GM12878 (cell line): ENCODE results near the gene PCDHGA8. TPM values are rescaled to one million over a fixed set of nuclear protein-coding genes. Genes with fewer than 3 reads are reported as not detected.

ENCODE experiments used
- ATAC-seq: fragments of 200-7000 bp; cut with Tn5 transposase; 3 replicates; pipeline ENCODE4 v1.9.1; 2020; ENCODE audit warnings: mild to moderate bottlenecking, moderate library complexity
- BruUV-seq: library from RNA; stranded (reverse); fragments of 400-500 nt; replicated peaks from 2 replicates; lab custom pipeline; 2021; lab: Mats Ljungman, UMichigan
- CTCF ChIA-PET: fragments of 300-600 bp; sonication (Branson Sonifier 250); formaldehyde crosslinking; extraction: SDS; loops from one replicate; lab custom pipeline; 2021; ENCODE audit warnings: inconsistent platforms; lab: Yijun Ruan, JAX
- POLR2A ChIA-PET: fragments of 350-600 bp; formaldehyde crosslinking; extraction: SDS; loops from one replicate; lab custom pipeline; 2021; ENCODE audit warnings: inconsistent platforms; lab: Charles Lee
- RAD21 ChIA-PET: fragments of 300-600 bp; sonication (Branson Sonifier 250); formaldehyde crosslinking; loops from one replicate; lab custom pipeline; 2023; ENCODE audit warnings: antibody characterized with exemption; ENCODE audit not compliant: unreplicated experiment; lab: Charles Lee
- SMC1A ChIA-PET: fragments of 300-600 bp; sonication (Branson Sonifier 250); formaldehyde crosslinking; loops from one replicate; lab custom pipeline; 2023; ENCODE audit not compliant: unreplicated experiment, uncharacterized antibody; lab: Charles Lee
- DNase-seq: peaks from one replicate; pipeline ENCODE4 v3.0.0-alpha.2; 2011; ENCODE audit warnings: low read depth, low spot score
- FAIRE-seq: peaks from 3 replicates; lab custom pipeline; 2011; peaks lifted over from hg19 to GRCh38; lab: Jason Lieb, UNC
- H2AFZ ChIP-seq: 2 replicates; pipeline ENCODE4 v1.6.0; 2011; ENCODE audit warnings: low read depth, low read length, control low read depth; ENCODE audit not compliant: control insufficient read depth
- H3K27ac ChIP-seq: 2 replicates; pipeline ENCODE4 v1.5.1; 2011; ENCODE audit warnings: control low read depth; ENCODE audit not compliant: control insufficient read depth, insufficient read depth
- H3K27me3 ChIP-seq, 2 experiments: replicated peaks in 1 of 2; 2 replicates each; pipeline versions ENCODE4 v1.6.0 to v1.6.1; 2011; ENCODE audit warnings: low read length in 1 of 2; ENCODE audit not compliant: control insufficient read depth in 2 of 2, insufficient read depth in 2 of 2
- H3K36me3 ChIP-seq, 2 experiments: 2 replicates each; pipeline ENCODE4 v1.5.1; 2011; ENCODE audit warnings: low read length in 1 of 2; ENCODE audit not compliant: control insufficient read depth in 2 of 2, insufficient read depth in 2 of 2
- H3K4me1 ChIP-seq: 2 replicates; pipeline ENCODE4 v1.6.1; 2011; ENCODE audit warnings: mild to moderate bottlenecking, low read length, moderate library complexity, mixed read lengths; ENCODE audit not compliant: control insufficient read depth, insufficient read depth
- H3K4me2 ChIP-seq: 2 replicates; pipeline ENCODE4 v1.6.0; 2011; ENCODE audit warnings: control low read depth; ENCODE audit not compliant: control insufficient read depth, insufficient read depth
- H3K4me3 ChIP-seq: fragments of 200-600 bp; sonication (generic); 2 replicates; pipeline ENCODE4 v1.5.1; 2016
- H3K79me2 ChIP-seq: 2 replicates; pipeline ENCODE4 v1.6.0; 2011; ENCODE audit warnings: low read length; ENCODE audit not compliant: control insufficient read depth, insufficient read depth
- H3K9ac ChIP-seq: 2 replicates; pipeline ENCODE4 v1.8.0; 2011; ENCODE audit warnings: low read length, control low read depth, mixed read lengths; ENCODE audit not compliant: control insufficient read depth, insufficient read depth
- H3K9me3 ChIP-seq: replicated peaks from 3 replicates; pipeline ENCODE4 v1.5.1; 2011; ENCODE audit warnings: mild to moderate bottlenecking, low read length; ENCODE audit not compliant: control insufficient read depth, insufficient read depth
- H4K20me1 ChIP-seq: 2 replicates; pipeline ENCODE4 v1.6.0; 2011; ENCODE audit not compliant: control insufficient read depth, insufficient read depth
- BHLHE40 ChIP-seq, 2 experiments: fragments of 450-650 bp in 1 of 2; IDR thresholded peaks; 2 replicates each; pipeline ENCODE4 v1.6.1; 2011 to 2017; ENCODE audit warnings: low read depth in 2 of 2, borderline replicate concordance in 1 of 2, improper control_type of control experiment in 1 of 2, low read length in 1 of 2, mild to moderate bottlenecking in 1 of 2
- CUX1 ChIP-seq: IDR thresholded peaks from 2 replicates; pipeline ENCODE4 v1.6.1; 2012; ENCODE audit warnings: improper control_type of control experiment, low read depth, low read length; ENCODE audit not compliant: insufficient replicate concordance
- FOS ChIP-seq: IDR thresholded peaks from 3 replicates; pipeline ENCODE4 v1.6.1; 2011; ENCODE audit warnings: borderline replicate concordance; ENCODE audit not compliant: insufficient read length; ENCODE audit errors: extremely low read depth
- LARP7 ChIP-seq: fragments of 450-650 bp; IDR thresholded peaks from 2 replicates; pipeline ENCODE4 v1.6.1; 2017; ENCODE audit warnings: mild to moderate bottlenecking
- MAX ChIP-seq: IDR thresholded peaks from 2 replicates; pipeline ENCODE4 v1.6.1; 2012; ENCODE audit warnings: low read depth, low read length, improper control_type of control experiment
- MTA2 ChIP-seq: fragments of 450-650 bp; IDR thresholded peaks from 2 replicates; pipeline ENCODE4 v1.6.1; 2016; ENCODE audit warnings: low read depth, mild to moderate bottlenecking, moderate library complexity
- NFYA ChIP-seq: IDR thresholded peaks from 2 replicates; pipeline ENCODE4 v1.6.1; 2011; ENCODE audit warnings: low read depth, mild to moderate bottlenecking, low read length, improper control_type of control experiment, borderline replicate concordance
- PAX8 ChIP-seq: fragments of 450-650 bp; IDR thresholded peaks from 2 replicates; pipeline ENCODE4 v1.6.1; 2017; ENCODE audit warnings: mild to moderate bottlenecking, moderate library complexity
- SIN3A ChIP-seq: IDR thresholded peaks from 2 replicates; pipeline ENCODE4 v1.6.1; 2012; ENCODE audit warnings: low read depth, low read length, improper control_type of control experiment
- SPI1 ChIP-seq: IDR thresholded peaks from 2 replicates; pipeline ENCODE4 v1.6.1; 2011; ENCODE audit warnings: low read depth, mild to moderate bottlenecking, low read length, moderate library complexity, borderline replicate concordance; ENCODE audit not compliant: insufficient read depth
- TCF7 ChIP-seq: IDR thresholded peaks from 2 replicates; pipeline ENCODE4 v1.6.1; 2014; ENCODE audit warnings: antibody characterized with exemption, borderline replicate concordance
- ZBED1 ChIP-seq: IDR thresholded peaks from 2 replicates; pipeline ENCODE4 v1.6.1; 2016; ENCODE audit warnings: borderline replicate concordance
- WGBS: methylation state at CpG from one replicate; pipeline ENCODE4 v1.1.6; 2016; ENCODE audit warnings: low lambda C conversion rate; ENCODE audit not compliant: insufficient replicate concordance, insufficient coverage; ENCODE audit errors: missing lambda C conversion rate; 5-methylcytosine and 5-hydroxymethylcytosine counted together
- in situ Hi-C: fragments of 300-500 bp; cut with MboI; formaldehyde crosslinking; loops from 9 replicates; pipeline ENCODE4 v1.14.3; 2018; ENCODE audit warnings: mixed read lengths
- intact Hi-C: fragments of 100-400 bp; cut with micrococcal nuclease; formaldehyde crosslinking; loops from one replicate; pipeline ENCODE4 v1.14.2; 2022; ENCODE audit not compliant: unreplicated experiment
- polyA plus RNA-seq, 11 experiments: library from polyadenylated mRNA; depleted of rRNA in 4 of 11; unstranded in 6 of 11; stranded (reverse) in 5 of 11; fragments of >200 nt; fragmentation: Nextera tagmentation in 4 of 11; fragmentation: Illumina TruSeq in 1 of 11; extraction: Ambion mirVana in 4 of 11; extraction: Trizol in 1 of 11; gene quantifications; 1 replicate in 1 of 11; 2 replicates in 10 of 11; pipeline versions ENCODE4 v1.2.1 to v1.2.3, GENCODE V29; 2011 to 2016; ENCODE audit warnings: inconsistent platforms in 2 of 11, missing spikeins in 2 of 11, low read depth in 1 of 11
- total RNA-seq, 4 experiments: library from RNA; depleted of rRNA in 3 of 4; stranded (reverse); fragments of >200 nt in 3 of 4; fragmentation: Illumina TruSeq in 1 of 4; extraction: Trizol in 1 of 4; gene quantifications; 2 replicates each; pipeline versions ENCODE4 v1.2.1 to v1.2.3, GENCODE V29; 2013 to 2021
- TF ChIP-seq, protein P1 (sequence below): IDR thresholded peaks from 2 replicates; pipeline ENCODE4 v1.6.1; 2011; ENCODE audit warnings: low read depth, mild to moderate bottlenecking, low read length, moderate library complexity, borderline replicate concordance; ENCODE audit errors: extremely low read depth
- TF ChIP-seq, protein P2 (sequence below), 3 experiments: IDR thresholded peaks in 2 of 3; conservative IDR thresholded peaks in 1 of 3; 2 replicates each; pipeline ENCODE4 v1.5.1; 2011; ENCODE audit warnings: low read depth in 3 of 3, low read length in 3 of 3, mild to moderate bottlenecking in 3 of 3, control low read depth in 2 of 3, moderate library complexity in 2 of 3, inconsistent platforms in 1 of 3, mixed read lengths in 1 of 3; ENCODE audit not compliant: control insufficient read depth in 2 of 3, insufficient read depth in 1 of 3; ENCODE audit errors: extremely low read depth in 1 of 3

PCDHGA8 gene
- total and polyA plus RNA-seq, 10 of the 15 experiments (the other 5 are each of a cell fraction or from before 2014, with no cell fraction given) = 0.01 to 0.04 TPM; not detected in 8

GRCh38 chr5:141440341-141440740, 47.9 kb downstream of the PCDHGA8 start:
- ChIA-PET POLR2A (no interaction called here), SMC1A (no interaction called here), CTCF (interaction anchor here (3.0 kb wide), 1 partner anchor 10 kb away, joined by 13 read pairs; the partner anchor contains the start of gene PCDHGA12), RAD21 (no interaction called here)
- ATAC-seq (no peak), DNase-seq (no peak), FAIRE-seq (no peak)
- Histone ChIP-seq H3K27me3 (no peaks in the 10 kb centered on the region), H3K79me2 (no peaks in the 10 kb centered on the region), H3K27ac (no peak overlapping the region), H3K4me1 (no peaks in the 10 kb centered on the region), H3K36me3 (no peaks in the 10 kb centered on the region), H3K9me3 (no peaks in the 10 kb centered on the region; the same call in 2 of the 3 replicates), H2AFZ (no peak overlapping the region), H4K20me1 (no peaks in the 10 kb centered on the region), H3K4me3 (no peak overlapping the region), H3K4me2 (no peak overlapping the region), H3K9ac (no peak overlapping the region)
- 86% methylated on average over 9 of the region's 9 CpGs for WGBS
- intact Hi-C loops (no loop called here), in situ Hi-C loops (no loop called here)
- TF ChIP-seq MTA2 (no peak), SIN3A (no peak), BHLHE40 (IDR thresholded peaks at IDR 0.05; ENCODE audit: borderline replicate concordance in 1 of 2, low read depth in 2 of 2, low read length in 1 of 2) (no peak), NFYA (no peak), SPI1 (no peak), LARP7 (no peak), FOS (no peak), PAX8 (no peak), ZBED1 (no peak), MAX (no peak), TCF7 (no peak), CUX1 (no peak)
- TF ChIP-seq, protein P1, sequence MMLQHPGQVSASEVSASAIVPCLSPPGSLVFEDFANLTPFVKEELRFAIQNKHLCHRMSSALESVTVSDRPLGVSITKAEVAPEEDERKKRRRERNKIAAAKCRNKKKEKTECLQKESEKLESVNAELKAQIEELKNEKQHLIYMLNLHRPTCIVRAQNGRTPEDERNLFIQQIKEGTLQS = no peak
- TF ChIP-seq, protein P2, sequence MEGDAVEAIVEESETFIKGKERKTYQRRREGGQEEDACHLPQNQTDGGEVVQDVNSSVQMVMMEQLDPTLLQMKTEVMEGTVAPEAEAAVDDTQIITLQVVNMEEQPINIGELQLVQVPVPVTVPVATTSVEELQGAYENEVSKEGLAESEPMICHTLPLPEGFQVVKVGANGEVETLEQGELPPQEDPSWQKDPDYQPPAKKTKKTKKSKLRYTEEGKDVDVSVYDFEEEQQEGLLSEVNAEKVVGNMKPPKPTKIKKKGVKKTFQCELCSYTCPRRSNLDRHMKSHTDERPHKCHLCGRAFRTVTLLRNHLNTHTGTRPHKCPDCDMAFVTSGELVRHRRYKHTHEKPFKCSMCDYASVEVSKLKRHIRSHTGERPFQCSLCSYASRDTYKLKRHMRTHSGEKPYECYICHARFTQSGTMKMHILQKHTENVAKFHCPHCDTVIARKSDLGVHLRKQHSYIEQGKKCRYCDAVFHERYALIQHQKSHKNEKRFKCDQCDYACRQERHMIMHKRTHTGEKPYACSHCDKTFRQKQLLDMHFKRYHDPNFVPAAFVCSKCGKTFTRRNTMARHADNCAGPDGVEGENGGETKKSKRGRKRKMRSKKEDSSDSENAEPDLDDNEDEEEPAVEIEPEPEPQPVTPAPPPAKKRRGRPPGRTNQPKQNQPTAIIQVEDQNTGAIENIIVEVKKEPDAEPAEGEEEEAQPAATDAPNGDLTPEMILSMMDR (IDR thresholded peaks at IDR 0.05 in 2 of 3, conservative IDR thresholded peaks at IDR 0.05 in 1 of 3; ENCODE audit: control insufficient read depth in 2 of 3, extremely low read depth in 1 of 3, insufficient read depth in 1 of 3, low read depth in 3 of 3, low read length in 3 of 3) = no peak
- BruUV-seq = no TSS peak
